A673 (cell line): ENCODE measurements around the gene ASB10.

Experiments
- CTCF ChIP-seq: fragments of 300-800, 200-600 bp; sonication (generic); conservative IDR thresholded peaks from 2 replicates; pipeline ENCODE4 v1.5.1; 2017; ENCODE audit warnings: low read depth, mild to moderate bottlenecking, antibody characterized with exemption, low read length, moderate library complexity, mixed read lengths
- EZH2 ChIP-seq: fragments of 200-600 bp; sonication (generic); IDR thresholded peaks from 2 replicates; pipeline ENCODE4 v1.6.1; 2017; ENCODE audit warnings: borderline replicate concordance, low read depth, mild to moderate bottlenecking, mixed read lengths, antibody characterized with exemption, low read length; ENCODE audit not compliant: poor library complexity, severe bottlenecking

GRCh38 chr7:151143261-151144015 lies 43.6 kb downstream of the ASB10 start:
- TF ChIP-seq CTCF = no peak
- TF ChIP-seq EZH2 = no peak
